ENCODE measurements around the gene CCDC28B. TPM values are rescaled to one million over a fixed set of nuclear protein-coding genes. Genes with fewer than 3 reads are reported as not detected.
A peak's percentile ranks its signal among the peaks of the same experiment; 100 is the strongest.
"Not testable (repeated sequence)": the region's sequence is repeated elsewhere in the genome, so short reads cannot be mapped to it uniquely, and the experiment has no call there.

CCDC28B gene
- 10 to 100 TPM; 14.6 to 92.6 (median 53.7) TPM for total RNA-seq

DNA sequence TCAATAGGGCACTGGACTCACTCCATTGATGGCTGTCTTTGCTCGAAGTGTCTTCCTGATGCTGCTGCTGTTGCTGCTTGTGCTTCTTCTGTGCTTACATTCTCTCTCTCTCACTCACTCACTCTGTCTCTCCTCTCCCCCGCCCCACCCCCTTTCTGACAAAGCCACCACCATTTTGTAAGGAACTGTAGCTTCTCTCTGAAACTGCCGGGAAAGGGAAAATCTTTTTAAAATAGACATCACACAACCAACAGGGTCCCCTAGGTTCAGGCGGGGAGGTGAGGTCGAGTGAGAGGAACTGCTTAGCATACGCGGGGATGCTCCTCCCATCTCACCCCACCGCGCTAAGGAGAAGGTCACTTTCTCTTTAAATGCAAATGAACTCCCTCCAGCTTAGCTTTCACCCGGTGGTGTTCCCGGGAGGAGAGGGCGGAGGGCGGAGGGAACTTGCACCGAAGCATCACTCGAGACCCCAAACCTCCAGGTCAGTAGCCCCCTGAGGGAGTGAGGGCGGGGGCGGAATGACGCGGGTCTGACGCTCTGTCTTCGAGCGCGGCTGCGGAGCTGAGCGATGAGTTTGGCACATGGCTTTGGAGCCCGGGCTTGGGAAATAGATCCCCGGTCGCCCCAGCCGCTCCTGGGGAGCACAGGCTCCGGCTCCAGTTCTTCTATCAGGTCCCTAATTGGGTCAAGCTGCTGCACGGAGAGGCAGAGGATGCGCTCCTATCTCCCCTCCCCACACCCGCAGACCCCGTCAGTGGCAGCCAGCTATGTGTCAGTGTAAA is at the start of gene CCDC28B:
Gene CCDC28B, plus strand, starts transcription at position 370 of the 785 bp plus-strand sequence. CDS start 1,341 bp downstream, outside the sequence.
- 0 to 20% (median 1%) methylated on average over 1 to 23 of the region's 34 CpGs; no CpG with 5 or more reads in 3 of the 10 experiments for WGBS, 10 experiments
- ATAC-seq (replicated peaks in 6 of 8): peak; percentile 40 to 79 (median 74)
- H3K4me3 ChIP-seq: peak within 1 kb of the TSS; percentile 37 to 47 (median 41)
- H3K4me1 ChIP-seq (replicated peaks in 1 of 2): peaks cover 44 to 45% of the 10 kb centered on the region in 2 donors
- in situ Hi-C loops (cut with MboI; ENCODE audit: low pct_unique_long_range_greater_than_20kb in 2 of 9, low sequenced_read_pairs in 9 of 9, unreplicated experiment in 9 of 9): no loop called here
- H3K27ac ChIP-seq: peak within 1 kb of the TSS; percentile 70 to 91

DNA sequence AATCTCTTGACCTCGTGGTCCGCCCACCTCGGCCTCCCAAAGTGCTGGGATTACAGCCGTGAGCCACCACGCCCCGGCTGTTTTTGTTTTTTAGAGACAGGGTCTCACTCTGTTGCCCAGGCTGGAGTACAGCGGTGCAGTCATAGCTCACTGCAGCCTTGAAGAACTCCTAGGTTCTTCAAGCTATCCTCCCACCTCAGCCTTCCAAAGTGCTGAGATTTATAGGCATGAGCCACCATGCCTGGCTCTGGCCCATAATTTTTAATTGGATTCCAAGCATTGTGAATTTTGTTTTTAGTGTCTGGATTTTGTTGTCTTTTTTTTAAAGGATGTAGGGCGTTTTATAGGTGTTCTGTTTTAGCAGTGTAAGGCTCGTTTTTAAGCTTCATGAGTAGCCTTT is 49.5 kb upstream of the CCDC28B start:
- peaks cover 0 to 6% of the 10 kb centered on the region in 2 donors for H3K4me1 ChIP-seq (replicated peaks in 1 of 2)
- H3K4me3 ChIP-seq: no peak overlapping the region
- WGBS, 10 experiments: 21 to 90% (median 64%) methylated on average over 2 to 9 of the region's 9 CpGs; no CpG with 5 or more reads in 1 of the 10 experiments
- H3K27ac ChIP-seq: no peak overlapping the region
- in situ Hi-C loops (cut with MboI; ENCODE audit: low pct_unique_long_range_greater_than_20kb in 2 of 9, low sequenced_read_pairs in 9 of 9, unreplicated experiment in 9 of 9): no loop called here
- ATAC-seq (replicated peaks in 6 of 8): peak in 1 of 8 experiments; percentile 34

DNA sequence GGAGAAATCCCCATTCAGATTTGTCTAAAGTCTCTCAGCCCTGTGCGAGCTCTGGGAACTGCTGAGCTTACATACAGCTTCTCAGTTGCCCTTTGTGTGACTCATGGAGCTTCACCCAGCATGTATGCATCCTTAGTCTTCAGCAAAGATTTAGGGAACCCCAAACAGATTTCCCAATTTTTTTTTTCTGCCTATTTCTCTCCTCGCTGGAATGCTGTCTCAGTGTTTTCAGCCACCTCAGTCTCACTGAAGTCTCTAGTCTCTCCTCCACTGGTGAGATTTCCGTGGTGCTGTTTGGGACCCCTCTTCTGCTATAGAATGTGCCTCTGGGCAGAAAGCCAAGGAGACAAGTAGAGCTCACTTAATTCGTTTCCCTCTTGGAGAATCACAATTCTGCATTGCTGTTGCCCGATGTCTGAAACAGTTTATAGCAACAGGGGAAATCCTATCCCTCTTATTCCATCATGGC is 49.0 kb upstream of the CCDC28B start:
- H3K4me1 ChIP-seq (replicated peaks in 1 of 2): peaks cover 0 to 6% of the 10 kb centered on the region in 2 donors
- in situ Hi-C loops (cut with MboI; ENCODE audit: low pct_unique_long_range_greater_than_20kb in 2 of 9, low sequenced_read_pairs in 9 of 9, unreplicated experiment in 9 of 9): no loop called here
- ATAC-seq (replicated peaks in 6 of 8): peak; percentile 36 to 92 (median 66)
- H3K27ac ChIP-seq: no peak overlapping the region
- 17 to 76% (median 57%) methylated on average over 2 to 5 of the region's 5 CpGs for WGBS, 10 experiments
- H3K4me3 ChIP-seq: no peak overlapping the region

DNA sequence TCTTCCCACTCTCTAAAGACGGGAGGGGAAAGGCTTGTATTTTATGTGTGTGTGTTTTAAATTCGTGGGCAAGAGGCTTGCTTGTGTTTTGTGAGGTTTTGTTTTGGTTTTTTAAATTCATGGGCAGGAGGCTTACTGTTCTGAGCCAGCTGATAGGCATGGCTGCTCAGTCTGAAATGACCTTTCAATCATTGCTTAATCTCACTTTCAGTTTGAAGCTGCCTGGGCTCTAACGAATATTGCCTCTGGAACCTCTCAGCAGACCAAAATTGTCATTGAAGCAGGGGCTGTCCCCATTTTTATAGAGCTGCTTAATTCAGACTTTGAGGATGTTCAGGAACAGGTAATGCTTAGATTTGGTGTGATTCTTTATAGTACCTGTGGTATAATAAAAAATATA is 41.2 kb upstream of the CCDC28B start:
- WGBS, 10 experiments: 50 to 97% (median 80%) methylated on average over 1 to 3 of the region's 3 CpGs; no CpG with 5 or more reads in 1 of the 10 experiments
- no peak for ATAC-seq (replicated peaks in 6 of 8)
- Histone ChIP-seq H3K4me3 (no peak overlapping the region), H3K4me1 (replicated peaks in 1 of 2) (no peaks in the 10 kb centered on the region), H3K27ac (no peak overlapping the region)
- in situ Hi-C loops (cut with MboI; ENCODE audit: low pct_unique_long_range_greater_than_20kb in 2 of 9, low sequenced_read_pairs in 9 of 9, unreplicated experiment in 9 of 9): no loop called here

DNA sequence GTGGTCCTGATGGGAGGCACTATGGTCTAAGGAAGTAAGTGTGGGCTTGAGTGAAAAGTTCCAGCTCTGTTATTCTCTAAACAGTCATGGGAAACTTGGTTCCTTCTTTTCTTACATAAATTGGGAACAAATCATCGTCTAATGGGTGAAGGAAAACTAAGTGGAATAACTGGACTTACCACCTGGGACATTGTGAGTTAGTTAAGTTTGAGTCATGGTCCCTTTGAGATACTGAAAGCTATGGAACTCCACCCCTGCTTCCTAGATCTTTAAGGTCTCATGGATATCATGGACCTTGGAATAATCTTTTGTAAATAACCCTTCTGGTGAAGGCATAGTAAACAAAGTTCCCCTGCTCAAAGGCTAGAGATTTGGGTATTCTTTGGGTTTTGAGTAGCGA is 37.0 kb upstream of the CCDC28B start:
- Histone ChIP-seq H3K4me1 (replicated peaks in 1 of 2) (no peaks in the 10 kb centered on the region), H3K27ac (no peak overlapping the region), H3K4me3 (no peak overlapping the region)
- in situ Hi-C loops (cut with MboI; ENCODE audit: low pct_unique_long_range_greater_than_20kb in 2 of 9, low sequenced_read_pairs in 9 of 9, unreplicated experiment in 9 of 9): no loop called here
- 77 to 100% (median 97%) methylated on average over 1 to 2 of the region's 2 CpGs; no CpG with 5 or more reads in 4 of the 10 experiments for WGBS, 10 experiments
- ATAC-seq (replicated peaks in 6 of 8): no peak

DNA sequence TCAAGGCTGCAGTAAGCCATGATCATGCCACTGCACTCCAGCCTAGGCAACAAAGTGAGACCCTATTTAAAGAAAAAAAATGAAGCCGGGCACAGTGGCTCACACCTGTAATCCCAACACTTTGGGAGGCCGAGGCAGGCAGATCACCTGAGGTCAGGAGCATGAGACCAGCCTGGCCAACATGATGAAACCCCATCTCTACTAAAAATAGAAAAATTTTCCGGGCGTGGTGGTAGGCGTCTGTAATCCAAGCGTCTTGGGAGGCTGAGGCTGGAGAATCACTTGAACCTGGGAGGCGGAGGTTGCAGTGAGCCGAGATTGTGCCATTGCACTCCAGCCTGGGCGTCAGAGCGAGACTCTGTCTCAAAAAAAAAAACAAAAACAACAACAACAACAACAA is 34.8 kb upstream of the CCDC28B start:
- H3K27ac ChIP-seq; H3K4me3 ChIP-seq; ATAC-seq (replicated peaks in 6 of 8); in situ Hi-C loops (cut with MboI; ENCODE audit: low pct_unique_long_range_greater_than_20kb in 2 of 9, low sequenced_read_pairs in 9 of 9, unreplicated experiment in 9 of 9); H3K4me1 ChIP-seq (replicated peaks in 1 of 2): not testable (repeated sequence)
- 85 to 100% (median 97%) methylated on average over 2 to 10 of the region's 10 CpGs for WGBS, 10 experiments

DNA sequence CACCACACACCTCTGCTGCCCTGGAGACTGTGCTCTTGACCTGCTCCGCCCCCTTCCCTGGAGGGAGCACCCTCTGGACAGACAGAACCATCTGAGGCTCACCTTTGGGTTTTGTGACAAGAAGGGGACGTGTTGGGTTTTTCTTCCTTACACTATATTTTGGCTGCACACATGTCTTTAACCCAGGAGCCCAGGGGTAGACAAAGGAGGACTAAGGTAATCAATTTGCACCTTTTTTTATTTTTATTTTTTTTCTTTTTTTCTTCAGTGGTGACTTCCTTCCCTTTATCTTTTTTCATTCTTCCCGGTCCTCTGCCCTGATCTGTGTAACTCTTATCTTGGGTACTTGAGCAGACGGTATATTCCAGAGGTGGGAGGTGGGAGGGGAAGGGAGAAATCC is 29.4 kb upstream of the CCDC28B start:
- no peak overlapping the region for H3K4me3 ChIP-seq

DNA sequence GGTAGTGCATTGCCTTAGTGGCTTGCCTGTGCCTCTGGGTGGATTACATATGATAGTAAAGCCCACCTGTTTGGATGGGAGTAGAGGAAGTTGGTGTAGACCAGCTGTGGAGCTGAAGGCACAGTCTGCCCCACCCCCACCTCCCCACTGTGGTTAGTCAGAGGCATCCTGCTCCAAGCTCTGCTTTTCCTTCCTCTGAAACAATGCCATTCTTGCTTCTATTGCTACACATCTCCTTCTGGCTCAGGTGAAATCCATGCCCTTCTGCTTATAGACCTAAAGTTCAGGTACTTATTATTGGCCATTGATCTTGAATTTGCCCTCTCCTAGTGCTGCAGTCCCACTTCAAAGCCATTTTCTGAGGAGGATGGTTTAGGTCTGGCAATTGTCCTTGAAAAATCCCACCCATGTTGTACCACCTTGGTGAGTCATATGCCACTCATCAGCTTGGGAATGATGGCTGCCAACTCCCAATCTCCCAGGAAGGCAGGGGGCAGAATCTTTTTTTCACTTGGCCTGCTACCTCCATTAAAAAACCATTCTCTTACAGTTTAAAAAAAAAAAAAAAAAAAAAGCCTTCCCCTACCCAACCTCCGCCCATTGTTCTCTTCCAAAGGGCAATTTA is 27.7 kb upstream of the CCDC28B start:
- 71 to 100% (median 100%) methylated on average over 1 of the region's 1 CpG; no CpG with 5 or more reads in 3 of the 10 experiments for WGBS, 10 experiments
- in situ Hi-C loops (cut with MboI; ENCODE audit: low pct_unique_long_range_greater_than_20kb in 2 of 9, low sequenced_read_pairs in 9 of 9, unreplicated experiment in 9 of 9): no loop called here
- Histone ChIP-seq H3K4me1 (replicated peaks in 1 of 2) (no peaks in the 10 kb centered on the region), H3K4me3 (no peak overlapping the region), H3K27ac (no peak overlapping the region)
- no peak for ATAC-seq (replicated peaks in 6 of 8)

More for the DNA sequence above, 29.4 kb upstream of the CCDC28B start:
- Histone ChIP-seq H3K4me1 (replicated peaks in 1 of 2) (no peaks in the 10 kb centered on the region), H3K27ac (no peak overlapping the region)
- ATAC-seq (replicated peaks in 6 of 8): no peak
- 84 to 100% (median 94%) methylated on average over 2 to 4 of the region's 4 CpGs for WGBS, 10 experiments
- in situ Hi-C loops (cut with MboI; ENCODE audit: low pct_unique_long_range_greater_than_20kb in 2 of 9, low sequenced_read_pairs in 9 of 9, unreplicated experiment in 9 of 9): no loop called here

DNA sequence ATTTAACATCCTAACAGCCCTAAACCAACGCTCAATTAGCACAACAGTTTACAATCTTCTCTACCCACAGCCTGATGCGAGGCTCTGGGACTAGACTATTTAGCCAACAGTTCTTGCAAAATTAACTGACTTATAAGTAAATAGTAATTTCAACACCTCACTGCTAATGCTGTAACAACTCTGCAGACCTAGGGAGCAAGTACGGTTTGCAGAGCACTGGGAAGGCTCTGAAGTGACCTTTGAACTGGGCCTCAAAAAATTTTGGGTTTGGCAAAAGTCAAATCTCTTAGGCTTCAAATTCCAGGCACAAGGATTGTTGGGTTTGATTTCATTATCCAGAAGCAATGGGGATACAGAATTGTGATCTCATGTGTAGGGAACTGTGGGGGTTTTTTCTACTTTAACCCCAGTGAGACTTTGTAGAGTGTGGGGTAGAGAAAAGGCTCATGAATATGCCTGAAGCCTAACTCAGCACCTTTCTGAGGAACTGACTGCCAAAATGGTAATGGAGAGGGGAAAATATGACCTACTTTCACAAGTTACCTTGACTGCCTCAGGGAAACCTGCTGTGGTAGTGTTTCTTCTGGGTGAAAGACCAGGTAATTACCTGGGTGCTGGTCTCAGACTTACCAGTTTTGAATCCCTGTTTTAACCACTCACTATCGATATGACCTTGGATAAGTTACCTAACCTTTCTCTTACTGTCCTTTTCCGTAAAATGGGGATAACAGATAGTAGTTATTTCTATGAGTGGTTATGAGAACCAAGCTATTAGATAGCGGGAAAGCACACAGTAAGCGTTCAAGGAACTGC is 21.8 kb upstream of the CCDC28B start:
- Histone ChIP-seq H3K4me1 (replicated peaks in 1 of 2) (peaks cover 25 to 29% of the 10 kb centered on the region in 2 donors), H3K4me3 (peak overlapping the region in 4 of 5 donors; percentile 44 to 66 (median 59)), H3K27ac (peak overlapping the region; percentile 88 to 94)
- in situ Hi-C loops (cut with MboI; ENCODE audit: low pct_unique_long_range_greater_than_20kb in 2 of 9, low sequenced_read_pairs in 9 of 9, unreplicated experiment in 9 of 9): no loop called here
- WGBS, 10 experiments: 69 to 100% (median 83%) methylated on average over 1 to 7 of the region's 7 CpGs; no CpG with 5 or more reads in 1 of the 10 experiments
- no peak for ATAC-seq (replicated peaks in 6 of 8)

DNA sequence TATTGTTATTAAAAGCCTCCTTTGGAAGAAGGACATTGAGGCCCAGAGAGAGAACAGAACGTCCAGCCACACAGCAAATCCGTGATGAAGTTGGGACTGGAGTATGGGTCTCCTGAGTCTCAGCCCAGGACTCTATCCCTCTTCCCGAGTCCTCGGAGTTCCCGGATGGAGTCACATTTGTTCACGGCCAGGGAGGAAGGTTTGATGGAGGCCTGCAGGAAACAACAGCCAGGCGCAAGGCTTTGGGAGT is 21.3 kb upstream of the CCDC28B start:
- peak in 4 of 8 experiments; percentile 1 to 8 (median 4) for ATAC-seq (replicated peaks in 6 of 8)
- peaks cover 25 to 29% of the 10 kb centered on the region in 2 donors for H3K4me1 ChIP-seq (replicated peaks in 1 of 2)
- 0 to 60% (median 38%) methylated on average over 1 to 7 of the region's 7 CpGs; no CpG with 5 or more reads in 2 of the 10 experiments for WGBS, 10 experiments
- peak overlapping the region; percentile 44 to 66 (median 62) for H3K4me3 ChIP-seq
- in situ Hi-C loops (cut with MboI; ENCODE audit: low pct_unique_long_range_greater_than_20kb in 2 of 9, low sequenced_read_pairs in 9 of 9, unreplicated experiment in 9 of 9): no loop called here
- H3K27ac ChIP-seq: peak overlapping the region; percentile 88 to 94

DNA sequence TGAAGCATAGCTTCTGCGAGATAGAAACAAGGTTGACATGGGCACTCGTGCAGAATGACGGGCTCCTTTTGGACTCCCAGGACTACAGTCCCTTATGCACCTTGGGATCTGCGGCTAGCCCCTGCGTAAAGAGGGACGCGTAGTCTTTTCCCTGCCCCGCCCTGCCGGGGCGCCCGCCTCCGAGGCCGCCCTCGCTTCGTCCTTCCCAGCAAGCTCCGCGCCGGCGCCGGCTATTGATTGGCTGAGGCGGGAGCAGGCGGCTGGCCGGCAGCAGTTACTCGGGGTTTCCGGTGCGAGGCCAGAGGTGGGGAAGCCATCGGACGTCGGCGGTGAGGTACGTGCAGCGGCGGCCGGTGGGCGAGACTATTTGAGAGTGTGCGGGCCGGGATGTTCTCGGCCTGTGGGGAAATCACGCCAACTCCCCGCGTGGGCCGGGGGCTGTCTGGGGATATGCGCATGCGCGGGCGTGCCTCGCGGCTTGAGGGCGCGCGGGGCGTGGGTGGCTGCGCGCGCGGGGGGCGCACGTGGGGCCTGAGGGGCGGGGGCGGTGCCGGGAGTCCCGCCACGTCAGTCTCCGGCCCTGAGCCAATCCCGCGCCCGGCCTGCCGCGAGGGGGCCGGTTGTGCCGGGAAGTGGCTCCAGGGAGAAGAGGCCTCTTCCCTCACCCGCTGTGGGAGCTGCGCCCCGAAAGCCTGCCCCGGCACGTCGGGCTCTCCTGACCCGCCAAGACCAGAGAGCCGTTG is 20.8 kb upstream of the CCDC28B start, which contains the start of gene TXLNA:
Gene TXLNA, plus strand, starts transcription at position 233 of the 743 bp plus-strand sequence. CDS start 671 bp downstream, outside the sequence.
- peak within 1 kb of the TSS; percentile 88 to 94 for H3K27ac ChIP-seq
- peak; percentile 73 to 91 (median 90) for ATAC-seq (replicated peaks in 6 of 8)

More for the DNA sequence above, 20.8 kb upstream of the CCDC28B start, which contains the start of gene TXLNA:
- H3K4me1 ChIP-seq (replicated peaks in 1 of 2): peaks cover 25 to 29% of the 10 kb centered on the region in 2 donors
- in situ Hi-C loops (cut with MboI; ENCODE audit: low pct_unique_long_range_greater_than_20kb in 2 of 9, low sequenced_read_pairs in 9 of 9, unreplicated experiment in 9 of 9): no loop called here
- WGBS, 10 experiments: 0 to 7% (median 0%) methylated on average over 2 to 15 of the region's 79 CpGs; no CpG with 5 or more reads in 4 of the 10 experiments
- H3K4me3 ChIP-seq: peak within 1 kb of the TSS; percentile 44 to 66 (median 62)

Measured in motor neuron (in vitro differentiated cells).